Measurements from ENCODE around the gene HOXA10.

HOXA10 gene

GRCh38 chr7:27128034-27128433, 46.1 kb downstream of the HOXA10 start:
- ATAC-seq = no peak
- no peak for TF ChIP-seq POU6F1 (CRISPR knock-in tag; IDR thresholded peaks at IDR 0.05; ENCODE audit: borderline replicate concordance, low read depth)
- no peak for TF ChIP-seq ZNF70 (CRISPR knock-in tag; IDR thresholded peaks at IDR 0.05)
- TF ChIP-seq ZNF8 (CRISPR knock-in tag; IDR thresholded peaks at IDR 0.05) = no peak
- TF ChIP-seq BACH2 (CRISPR knock-in tag; IDR thresholded peaks at IDR 0.05; ENCODE audit: borderline replicate concordance) = no peak
- no peak for TF ChIP-seq PPARA (CRISPR knock-in tag; IDR thresholded peaks at IDR 0.05; ENCODE audit: borderline replicate concordance)
- no peak for TF ChIP-seq ZFP3 (CRISPR knock-in tag; IDR thresholded peaks at IDR 0.05)
- TF ChIP-seq ISL1 (CRISPR knock-in tag; IDR thresholded peaks at IDR 0.05) = no peak
- TF ChIP-seq ARNTL (CRISPR knock-in tag; IDR thresholded peaks at IDR 0.05; ENCODE audit: borderline replicate concordance, low read depth) = no peak
- TF ChIP-seq, protein P1, sequence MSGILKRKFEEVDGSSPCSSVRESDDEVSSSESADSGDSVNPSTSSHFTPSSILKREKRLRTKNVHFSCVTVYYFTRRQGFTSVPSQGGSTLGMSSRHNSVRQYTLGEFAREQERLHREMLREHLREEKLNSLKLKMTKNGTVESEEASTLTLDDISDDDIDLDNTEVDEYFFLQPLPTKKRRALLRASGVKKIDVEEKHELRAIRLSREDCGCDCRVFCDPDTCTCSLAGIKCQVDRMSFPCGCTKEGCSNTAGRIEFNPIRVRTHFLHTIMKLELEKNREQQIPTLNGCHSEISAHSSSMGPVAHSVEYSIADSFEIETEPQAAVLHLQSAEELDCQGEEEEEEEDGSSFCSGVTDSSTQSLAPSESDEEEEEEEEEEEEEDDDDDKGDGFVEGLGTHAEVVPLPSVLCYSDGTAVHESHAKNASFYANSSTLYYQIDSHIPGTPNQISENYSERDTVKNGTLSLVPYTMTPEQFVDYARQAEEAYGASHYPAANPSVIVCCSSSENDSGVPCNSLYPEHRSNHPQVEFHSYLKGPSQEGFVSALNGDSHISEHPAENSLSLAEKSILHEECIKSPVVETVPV (CRISPR knock-in tag; IDR thresholded peaks at IDR 0.05) = no peak
- TF ChIP-seq CREB5 (CRISPR knock-in tag; IDR thresholded peaks at IDR 0.05; ENCODE audit: low read depth) = no peak
- no peak for TF ChIP-seq CSDC2 (CRISPR knock-in tag; IDR thresholded peaks at IDR 0.05)
- TF ChIP-seq ZNF565 (CRISPR knock-in tag; conservative IDR thresholded peaks at IDR 0.05; ENCODE audit: low read depth) = no peak
- no peak for TF ChIP-seq SNAI2 (CRISPR knock-in tag; IDR thresholded peaks at IDR 0.05)
- no peak for TF ChIP-seq TCF4 (CRISPR knock-in tag; IDR thresholded peaks at IDR 0.05; ENCODE audit: borderline replicate concordance)
- no peak for TF ChIP-seq RARB (CRISPR knock-in tag; IDR thresholded peaks at IDR 0.05)

DNA sequence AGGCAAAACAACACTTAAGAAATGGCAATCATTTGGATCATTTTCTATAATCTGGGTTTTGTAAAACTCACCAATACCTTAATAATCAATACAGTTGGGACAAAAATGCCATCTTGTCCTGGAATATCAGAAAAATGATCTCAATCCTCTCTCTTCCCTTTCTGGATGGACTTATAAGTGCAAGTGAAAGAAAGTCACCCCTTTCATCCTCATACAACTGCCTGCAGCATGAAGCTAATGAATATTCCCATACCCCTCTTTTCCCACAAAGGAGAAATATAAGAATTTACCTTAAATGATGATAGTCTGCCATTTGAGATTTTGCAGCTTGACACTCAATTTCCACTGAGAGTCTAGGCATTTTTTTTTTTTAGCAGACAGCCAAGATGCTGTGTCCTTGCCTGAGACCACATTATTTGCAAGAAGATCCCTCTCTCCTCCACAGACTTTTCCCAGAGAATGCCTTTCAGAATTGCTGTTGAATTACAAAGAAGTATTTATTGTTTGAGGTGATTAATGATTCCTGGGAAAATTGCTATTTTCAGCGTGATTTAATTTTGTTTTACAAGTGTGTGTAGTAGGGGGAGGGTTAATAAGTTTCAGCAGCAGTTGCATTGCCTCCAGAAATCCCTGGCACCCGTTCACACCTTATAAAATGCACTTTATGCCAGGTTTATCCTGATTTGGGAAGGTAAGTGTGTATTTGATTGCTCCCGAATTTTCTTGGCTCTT, 47.4 kb downstream of the HOXA10 start:
- no peak for ATAC-seq
- TF ChIP-seq ZNF70 (CRISPR knock-in tag; IDR thresholded peaks at IDR 0.05) (no peak), POU6F1 (CRISPR knock-in tag; IDR thresholded peaks at IDR 0.05; ENCODE audit: borderline replicate concordance, low read depth) (no peak), TOX (CRISPR knock-in tag; IDR thresholded peaks at IDR 0.05; ENCODE audit: borderline replicate concordance) (no peak), ZNF565 (CRISPR knock-in tag; conservative IDR thresholded peaks at IDR 0.05; ENCODE audit: low read depth) (no peak), TSHZ2 (CRISPR knock-in tag; IDR thresholded peaks at IDR 0.05) (no peak), ZNF8 (CRISPR knock-in tag; IDR thresholded peaks at IDR 0.05) (no peak), OSR1 (CRISPR knock-in tag; IDR thresholded peaks at IDR 0.05) (no peak), ARNTL (CRISPR knock-in tag; IDR thresholded peaks at IDR 0.05; ENCODE audit: borderline replicate concordance, low read depth) (no peak), CREB5 (CRISPR knock-in tag; IDR thresholded peaks at IDR 0.05; ENCODE audit: low read depth) (no peak), PPARA (CRISPR knock-in tag; IDR thresholded peaks at IDR 0.05; ENCODE audit: borderline replicate concordance) (no peak), ESRRG (CRISPR knock-in tag; IDR thresholded peaks at IDR 0.05) (no peak), BACH2 (CRISPR knock-in tag; IDR thresholded peaks at IDR 0.05; ENCODE audit: borderline replicate concordance) (no peak), ZFP3 (CRISPR knock-in tag; IDR thresholded peaks at IDR 0.05) (no peak), ISL1 (CRISPR knock-in tag; IDR thresholded peaks at IDR 0.05) (no peak), ZC3H10 (CRISPR knock-in tag; IDR thresholded peaks at IDR 0.05) (no peak)
